H7 (cell line): ENCODE data around the gene APH1B. TPM values are rescaled to one million over a fixed set of nuclear protein-coding genes. Genes with fewer than 3 reads are reported as not detected.
"Not testable (repeated sequence)": the region's sequence is repeated elsewhere in the genome, so short reads cannot be mapped to it uniquely, and the experiment has no call there.

Experiments
- DNase-seq: peaks from one replicate; pipeline ENCODE4 v3.0.0; 2012
- H3K27me3 ChIP-seq: 2 replicates; pipeline ENCODE4 v1.6.0; 2011; ENCODE audit warnings: mild to moderate bottlenecking, low read length; ENCODE audit not compliant: control insufficient read depth, insufficient read depth
- H3K36me3 ChIP-seq: replicated peaks from 2 replicates; pipeline ENCODE4 v1.5.1; 2011; ENCODE audit warnings: low read length; ENCODE audit not compliant: control insufficient read depth, insufficient read depth
- H3K4me3 ChIP-seq: 2 replicates; pipeline ENCODE4 v1.5.1; 2011; ENCODE audit warnings: low read depth, mild to moderate bottlenecking, control low read depth, low read length, moderate library complexity; ENCODE audit not compliant: insufficient read depth
- total RNA-seq: library from RNA; depleted of rRNA; stranded (reverse); fragments of >200 nt; shearing (Covaris generic); gene quantifications from 2 replicates; pipeline ENCODE4 v1.2.3, GENCODE V29; 2014; rRNA removed

APH1B gene
- total RNA-seq = 5.8 and 7.1 TPM in 2 replicates

GRCh38 chr15:63277038-63277892 lies at the start of gene APH1B:
APH1B (plus strand) TSS chr15:63277605; CDS start chr15:63277624, 19 bp downstream.
- H3K36me3 ChIP-seq = no peaks in the 10 kb centered on the region
- H3K4me3 ChIP-seq = peak within 1 kb of the TSS; percentile 74
- DNase-seq = peak; percentile 92

GRCh38 chr15:63227689-63228088 lies 49.7 kb upstream of the APH1B start:
- H3K36me3 ChIP-seq = no peaks in the 10 kb centered on the region
- DNase-seq = no peak
- no peaks in the 10 kb centered on the region for H3K27me3 ChIP-seq
- H3K4me3 ChIP-seq = no peak overlapping the region

More at GRCh38 chr15:63277038-63277892, at the start of gene APH1B:
- H3K27me3 ChIP-seq = peaks cover 13% of the 10 kb centered on the region

DNA sequence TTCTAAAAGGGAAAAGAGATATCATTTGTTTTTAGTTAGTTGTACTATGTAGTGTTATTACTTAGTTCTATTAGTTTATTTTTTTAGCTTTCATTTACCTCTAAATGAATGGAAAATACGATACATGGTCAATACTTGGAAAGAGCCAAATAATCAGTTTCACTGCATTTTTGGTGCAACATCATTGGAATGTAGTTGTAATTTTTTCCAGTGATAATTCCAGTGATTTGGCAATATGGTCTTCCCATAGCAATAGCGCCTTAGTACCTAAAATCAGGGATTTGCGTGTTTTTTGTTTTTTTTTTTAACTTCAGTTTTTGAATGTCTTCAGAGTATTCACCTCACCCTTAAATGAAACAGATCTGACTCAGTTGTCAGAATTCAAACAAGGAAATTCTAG lies 46.2 kb upstream of the APH1B start:
- Histone ChIP-seq H3K27me3 (no peaks in the 10 kb centered on the region), H3K36me3 (no peaks in the 10 kb centered on the region)

GRCh38 chr15:63231706-63232105 lies 45.7 kb upstream of the APH1B start:
- Histone ChIP-seq H3K36me3 (no peaks in the 10 kb centered on the region), H3K4me3 (no peak overlapping the region), H3K27me3 (no peaks in the 10 kb centered on the region)
- DNase-seq = no peak

More for the DNA sequence above, 46.2 kb upstream of the APH1B start:
- no peak for DNase-seq
- no peak overlapping the region for H3K4me3 ChIP-seq

GRCh38 chr15:63232405-63232804 lies 45.0 kb upstream of the APH1B start:
- no peak for DNase-seq
- Histone ChIP-seq H3K4me3 (no peak overlapping the region), H3K27me3 (no peaks in the 10 kb centered on the region), H3K36me3 (no peaks in the 10 kb centered on the region)

DNA sequence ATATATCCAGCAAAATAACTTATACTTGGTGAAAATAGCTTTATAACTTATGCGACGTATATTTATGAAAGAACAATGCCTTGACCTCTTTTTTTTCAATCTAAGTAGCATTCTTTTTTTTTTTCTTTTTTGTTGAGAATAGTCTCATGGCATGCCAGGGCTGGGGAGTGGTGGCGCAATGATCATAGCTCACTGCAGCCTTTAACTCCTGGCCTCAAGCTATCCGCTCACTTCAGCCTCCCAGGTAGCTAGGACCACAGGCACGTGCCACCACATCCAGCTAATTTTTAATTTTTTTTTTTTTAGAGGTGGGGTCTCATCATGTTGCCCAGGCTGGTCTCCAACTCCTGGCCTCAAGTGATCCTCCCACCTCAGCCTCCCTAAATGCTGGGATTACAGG lies 44.5 kb upstream of the APH1B start:
- H3K27me3 ChIP-seq = no peaks in the 10 kb centered on the region
- H3K36me3 ChIP-seq = no peaks in the 10 kb centered on the region
- DNase-seq = no peak
- H3K4me3 ChIP-seq = no peak overlapping the region

- Histone ChIP-seq H3K36me3 (no peaks in the 10 kb centered on the region), H3K27me3 (no peaks in the 10 kb centered on the region), H3K4me3 (no peak overlapping the region)
- DNase-seq = no peak
Measured at GRCh38 chr15:63233667-63234423, 43.6 kb upstream of the APH1B start.

DNA sequence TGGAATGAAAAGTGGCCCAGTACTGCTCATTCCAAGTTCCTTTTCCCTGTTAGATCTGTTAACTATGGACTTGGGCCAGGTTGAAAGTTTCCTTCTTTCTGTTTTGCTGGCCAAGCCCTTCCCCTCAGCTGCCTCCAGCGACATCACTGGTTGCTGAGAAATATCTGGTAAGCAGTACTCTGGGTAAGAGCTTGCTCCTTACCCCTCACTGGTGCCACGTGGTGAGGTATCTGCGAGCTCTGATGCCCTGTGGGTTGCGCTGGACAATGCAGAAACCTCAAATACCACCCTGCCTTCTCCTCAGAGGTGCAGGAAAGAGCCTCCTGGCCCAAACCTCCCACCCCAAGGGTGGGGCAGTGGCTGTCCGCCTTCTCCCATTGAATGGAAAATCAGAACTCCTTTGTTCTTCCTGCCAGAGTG lies 42.9 kb upstream of the APH1B start:
- H3K27me3 ChIP-seq = no peaks in the 10 kb centered on the region
- H3K4me3 ChIP-seq = no peak overlapping the region
- DNase-seq = no peak
- no peaks in the 10 kb centered on the region for H3K36me3 ChIP-seq

DNA sequence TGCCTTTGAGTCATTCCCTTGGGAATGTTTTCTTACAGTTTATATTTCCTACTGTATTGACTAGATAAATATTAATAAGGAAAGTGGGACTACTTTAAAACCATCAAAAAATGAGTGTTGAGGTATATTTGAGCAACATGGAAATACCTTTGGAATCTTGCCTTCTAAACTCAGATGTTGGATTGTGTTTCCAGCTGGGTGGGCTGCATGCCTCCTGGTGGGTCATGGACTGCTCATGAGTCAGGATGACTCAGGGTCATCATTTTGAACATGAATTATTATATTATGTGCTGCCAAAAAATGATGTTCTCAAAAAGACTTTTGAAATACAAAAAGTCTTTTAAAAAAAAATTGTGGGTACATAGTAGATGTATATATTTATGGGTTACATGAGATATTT lies 41.1 kb upstream of the APH1B start:
- no peak overlapping the region for H3K4me3 ChIP-seq
- DNase-seq = no peak
- H3K27me3 ChIP-seq = no peaks in the 10 kb centered on the region
- no peaks in the 10 kb centered on the region for H3K36me3 ChIP-seq

GRCh38 chr15:63237086-63237485 lies 40.3 kb upstream of the APH1B start:
- DNase-seq, H3K36me3 ChIP-seq, H3K4me3 ChIP-seq, H3K27me3 ChIP-seq: not testable (repeated sequence)

DNA sequence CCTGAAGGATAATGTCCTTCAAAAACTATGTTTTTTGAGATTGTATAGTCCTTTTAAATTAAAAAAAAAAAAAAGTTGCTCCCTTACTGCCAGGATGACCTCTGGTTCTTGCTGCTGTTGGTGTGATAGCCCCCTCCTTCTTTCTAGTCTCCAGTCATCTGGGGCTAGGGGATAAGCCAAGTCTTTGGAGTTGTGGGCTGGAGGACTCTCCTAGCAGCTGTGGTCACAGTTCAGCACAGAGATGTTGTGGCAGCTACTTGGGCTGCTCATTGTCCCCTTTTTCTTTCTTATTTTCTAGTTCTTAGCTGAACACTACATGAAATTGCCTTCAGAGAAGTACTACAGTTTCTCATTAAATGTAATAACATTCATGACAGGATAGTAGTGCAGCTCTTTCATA lies 39.2 kb upstream of the APH1B start:
- H3K36me3 ChIP-seq = no peaks in the 10 kb centered on the region
- no peaks in the 10 kb centered on the region for H3K27me3 ChIP-seq
- no peak overlapping the region for H3K4me3 ChIP-seq
- no peak for DNase-seq

DNA sequence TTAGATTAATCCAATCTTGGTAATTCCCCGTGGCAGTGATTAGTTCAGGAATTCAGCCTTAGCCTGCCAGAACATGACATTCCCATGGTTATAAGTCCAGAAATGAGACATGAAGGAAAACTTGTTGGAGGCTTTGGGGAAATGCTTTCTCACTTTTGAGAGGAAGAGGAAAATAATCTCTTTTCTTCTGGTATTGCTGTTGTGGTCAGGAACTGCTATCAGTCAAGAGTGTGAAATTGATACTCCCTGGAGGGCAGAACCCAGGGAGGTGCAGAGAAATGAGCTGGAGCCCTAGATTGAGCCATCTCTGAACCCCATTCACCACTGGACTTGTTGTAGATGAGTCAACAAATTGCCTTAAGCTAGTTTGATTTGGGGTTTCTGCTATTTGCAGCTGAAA lies 38.6 kb upstream of the APH1B start:
- Histone ChIP-seq H3K36me3 (no peaks in the 10 kb centered on the region), H3K27me3 (no peaks in the 10 kb centered on the region), H3K4me3 (no peak overlapping the region)
- no peak for DNase-seq

DNA sequence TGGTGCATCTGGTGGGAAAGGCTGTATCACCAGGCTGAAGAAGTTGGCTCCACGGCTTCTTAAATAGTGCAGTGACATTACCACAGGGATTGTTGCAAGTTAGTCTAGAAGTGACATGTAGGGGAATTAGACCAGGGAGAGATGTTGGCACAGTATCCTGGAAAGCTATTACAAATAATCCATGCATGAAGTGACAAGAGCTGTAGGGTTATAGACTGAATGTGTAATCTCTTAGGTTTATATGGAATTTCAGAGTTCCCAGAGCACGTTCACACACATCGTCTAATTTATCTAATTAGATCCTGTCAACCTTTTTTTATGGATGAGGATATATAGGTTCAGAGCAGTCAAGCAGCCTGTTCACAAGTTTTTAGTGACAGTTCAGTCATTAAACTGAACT lies 37.3 kb upstream of the APH1B start:
- DNase-seq = no peak
- Histone ChIP-seq H3K36me3 (no peaks in the 10 kb centered on the region), H3K4me3 (no peak overlapping the region), H3K27me3 (no peaks in the 10 kb centered on the region)

GRCh38 chr15:63241316-63241715 lies 36.1 kb upstream of the APH1B start:
- no peaks in the 10 kb centered on the region for H3K36me3 ChIP-seq
- DNase-seq = no peak
- H3K4me3 ChIP-seq = no peak overlapping the region
- H3K27me3 ChIP-seq = no peaks in the 10 kb centered on the region

- no peaks in the 10 kb centered on the region for H3K27me3 ChIP-seq
- peaks cover 1% of the 10 kb centered on the region; the same call in 1 of the 2 replicates for H3K36me3 ChIP-seq
- no peak for DNase-seq
- no peak overlapping the region for H3K4me3 ChIP-seq
Measured at GRCh38 chr15:63243101-63243500, 34.3 kb upstream of the APH1B start.
